A673 (cell line): Measurements from ENCODE around the gene ZSCAN1.

Experiments
- EZH2 ChIP-seq: fragments of 200-600 bp; sonication (generic); IDR thresholded peaks from 2 replicates; pipeline ENCODE4 v1.6.1; 2017; ENCODE audit warnings: borderline replicate concordance, low read depth, mild to moderate bottlenecking, mixed read lengths, antibody characterized with exemption, low read length; ENCODE audit not compliant: poor library complexity, severe bottlenecking
- TF ChIP-seq, protein P1 (sequence below): fragments of 300-800, 200-600 bp; sonication (generic); conservative IDR thresholded peaks from 2 replicates; pipeline ENCODE4 v1.5.1; 2017; ENCODE audit warnings: low read depth, mild to moderate bottlenecking, antibody characterized with exemption, low read length, moderate library complexity, mixed read lengths

- TF ChIP-seq, protein P1, sequence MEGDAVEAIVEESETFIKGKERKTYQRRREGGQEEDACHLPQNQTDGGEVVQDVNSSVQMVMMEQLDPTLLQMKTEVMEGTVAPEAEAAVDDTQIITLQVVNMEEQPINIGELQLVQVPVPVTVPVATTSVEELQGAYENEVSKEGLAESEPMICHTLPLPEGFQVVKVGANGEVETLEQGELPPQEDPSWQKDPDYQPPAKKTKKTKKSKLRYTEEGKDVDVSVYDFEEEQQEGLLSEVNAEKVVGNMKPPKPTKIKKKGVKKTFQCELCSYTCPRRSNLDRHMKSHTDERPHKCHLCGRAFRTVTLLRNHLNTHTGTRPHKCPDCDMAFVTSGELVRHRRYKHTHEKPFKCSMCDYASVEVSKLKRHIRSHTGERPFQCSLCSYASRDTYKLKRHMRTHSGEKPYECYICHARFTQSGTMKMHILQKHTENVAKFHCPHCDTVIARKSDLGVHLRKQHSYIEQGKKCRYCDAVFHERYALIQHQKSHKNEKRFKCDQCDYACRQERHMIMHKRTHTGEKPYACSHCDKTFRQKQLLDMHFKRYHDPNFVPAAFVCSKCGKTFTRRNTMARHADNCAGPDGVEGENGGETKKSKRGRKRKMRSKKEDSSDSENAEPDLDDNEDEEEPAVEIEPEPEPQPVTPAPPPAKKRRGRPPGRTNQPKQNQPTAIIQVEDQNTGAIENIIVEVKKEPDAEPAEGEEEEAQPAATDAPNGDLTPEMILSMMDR: no peak
- no peak for TF ChIP-seq EZH2
These were observed 9.2 kb upstream of the ZSCAN1 start for GRCh38 chr19:58024661-58025060.
